Measurements from ENCODE around the gene TFEB. TPM values are rescaled to one million over a fixed set of nuclear protein-coding genes. Genes with fewer than 3 reads are reported as not detected.

TFEB gene
- total and polyA plus RNA-seq, 10 of the 15 experiments (the other 5 are each of a cell fraction or from before 2014, with no cell fraction given): 0.84 to 108 (median 60.8) TPM

- TF ChIP-seq PRDM15 (CRISPR knock-in tag; IDR thresholded peaks at IDR 0.05) (no peak), EGR1 (IDR thresholded peaks at IDR 0.05; ENCODE audit: borderline replicate concordance in 1 of 2, low read depth in 2 of 2, low read length in 2 of 2) (no peak; a peak in 1 of 3 replicates), FOXM1 (IDR thresholded peaks at IDR 0.05; ENCODE audit: low read depth, low read length) (no peak), MEF2A (IDR thresholded peaks at IDR 0.05; ENCODE audit: insufficient read depth, low read depth, low read length) (no peak), DPF2 (IDR thresholded peaks at IDR 0.05) (peak; percentile 56; the same call in 1 of the 2 replicates), ZBTB40 (IDR thresholded peaks at IDR 0.05; ENCODE audit: borderline replicate concordance) (peak; percentile 44; the same call in 1 of the 2 replicates), HDGF (IDR thresholded peaks at IDR 0.05) (no peak), SMC3 (IDR thresholded peaks at IDR 0.05; ENCODE audit: borderline replicate concordance, low read length) (peak; percentile 49), TBL1XR1 (IDR thresholded peaks at IDR 0.05; ENCODE audit: low read depth, low read length) (peak; percentile 73; the same call in 1 of the 2 replicates), ZNF274 (IDR thresholded peaks at IDR 0.05; ENCODE audit: insufficient read depth, insufficient read length) (no peak), IRF3 (IDR thresholded peaks at IDR 0.05) (no peak), SREBF1 (IDR thresholded peaks at IDR 0.05; ENCODE audit: low read length) (peak; percentile 91), PML (IDR thresholded peaks at IDR 0.05; ENCODE audit: low read length) (no peak), RELA (IDR thresholded peaks at IDR 0.05; ENCODE audit: borderline replicate concordance, partially characterized antibody) (peak; percentile 83), CHD4 (IDR thresholded peaks at IDR 0.05) (no peak), ZSCAN29 (IDR thresholded peaks at IDR 0.05) (peak; percentile 58; the same call in 1 of the 2 replicates), NFYA (IDR thresholded peaks at IDR 0.05; ENCODE audit: borderline replicate concordance, low read depth, low read length) (no peak), RUNX3 (IDR thresholded peaks at IDR 0.05; ENCODE audit: low read length) (no peak), HCFC1 (IDR thresholded peaks at IDR 0.05; ENCODE audit: low read length) (peak; percentile 100), SMAD1 (IDR thresholded peaks at IDR 0.05; ENCODE audit: low read depth, partially characterized antibody) (no peak), ATF2 (IDR thresholded peaks at IDR 0.05; ENCODE audit: low read length) (no peak)
Observed at GRCh38 chr6:41735427-41736185, at the start of gene TFEB (continued).

Measured in GM12878 (cell line).